Peyer's patch (tissue), 4 donors: ENCODE measurements around the gene OSBPL6. TPM values are rescaled to one million over a fixed set of nuclear protein-coding genes. Genes with fewer than 3 reads are reported as not detected.

Source experiments
- DNase-seq, 3 donors: peaks; one replicate each; pipeline ENCODE4 v3.0.0-alpha.2; 2017 to 2019
- H3K27ac ChIP-seq, 4 donors: fragments of 200-600 bp; sonication (generic); one replicate each; pipeline ENCODE4 v1.5.1; 2016 to 2019
- H3K27me3 ChIP-seq, 2 donors: fragments of 200-600 bp; sonication (generic); one replicate each; pipeline ENCODE4 v1.5.1; 2019
- H3K36me3 ChIP-seq, 3 donors: fragments of 200-600 bp; sonication (generic); one replicate each; pipeline ENCODE4 v1.5.1; 2016 to 2019
- H3K4me1 ChIP-seq, 4 donors: fragments of 200-600 bp; sonication (generic); one replicate each; pipeline ENCODE4 v1.5.1; 2016 to 2019
- H3K4me3 ChIP-seq, 4 donors: fragments of 200-600 bp; sonication (generic); 1 replicate in 3 of 4; 2 replicates in 1 of 4; pipeline ENCODE4 v1.5.1; 2016 to 2019; ENCODE audit warnings: mild to moderate bottlenecking in 1 of 4
- H3K9me3 ChIP-seq, 4 donors: fragments of 200-600 bp; sonication (generic); one replicate each; pipeline ENCODE4 v1.5.1; 2016 to 2019; ENCODE audit warnings: mild to moderate bottlenecking in 1 of 4
- CTCF ChIP-seq, 6 experiments: fragments of 450-650 bp in 4 of 6; fragments of 200-600 bp in 2 of 6; sonication (generic) in 1 of 6; IDR thresholded peaks; one replicate each; pipeline ENCODE4 v1.5.1; 2017 to 2019; ENCODE audit warnings: antibody characterized with exemption in 6 of 6, mild to moderate bottlenecking in 3 of 6, moderate library complexity in 1 of 6
- POLR2A ChIP-seq, 2 donors: fragments of 450-650 bp; IDR thresholded peaks; one replicate each; pipeline ENCODE4 v1.5.1; 2017; ENCODE audit warnings: antibody characterized with exemption in 2 of 2, mild to moderate bottlenecking in 2 of 2, moderate library complexity in 2 of 2
- total RNA-seq, 4 donors: library from RNA; depleted of rRNA; stranded (reverse); fragments of >200 nt; gene quantifications; one replicate each; pipeline ENCODE4 v1.1.0, GENCODE V29; 2016

The OSBPL6 gene
- total RNA-seq, 4 donors from 2014 or later = 3.4 to 14.9 (median 4.9) TPM

- Histone ChIP-seq H3K36me3 (peaks cover 0 to 10% (median 0%) of the 10 kb centered on the region in 3 donors), H3K4me1 (no peaks in the 10 kb centered on the region), H3K27ac (no peak overlapping the region), H3K9me3 (no peaks in the 10 kb centered on the region), H3K27me3 (no peaks in the 10 kb centered on the region), H3K4me3 (no peak overlapping the region)
- DNase-seq = no peak
- no peak for TF ChIP-seq POLR2A (IDR thresholded peaks at IDR 0.05)
- TF ChIP-seq CTCF (IDR thresholded peaks at IDR 0.05) = no peak
Measured at GRCh38 chr2:178395941-178396570, 201.7 kb downstream of the OSBPL6 start.

- no peak overlapping the region for H3K27ac ChIP-seq
- no peak for DNase-seq
- H3K4me1 ChIP-seq = no peaks in the 10 kb centered on the region
- H3K4me3 ChIP-seq = no peak overlapping the region
- H3K27me3 ChIP-seq = no peaks in the 10 kb centered on the region
- peak in 5 of 6 experiments; percentile 28 to 67 (median 65) for TF ChIP-seq CTCF (IDR thresholded peaks at IDR 0.05)
- no peak for TF ChIP-seq POLR2A (IDR thresholded peaks at IDR 0.05)
- H3K9me3 ChIP-seq = no peaks in the 10 kb centered on the region
- H3K36me3 ChIP-seq = peaks cover 0 to 6% (median 0%) of the 10 kb centered on the region in 3 donors
Measured at GRCh38 chr2:178397002-178397605, 202.8 kb downstream of the OSBPL6 start.

GRCh38 chr2:178401994-178402437, 207.7 kb downstream of the OSBPL6 start:
- Histone ChIP-seq H3K4me3 (no peak overlapping the region), H3K27me3 (no peaks in the 10 kb centered on the region), H3K4me1 (no peaks in the 10 kb centered on the region), H3K27ac (no peak overlapping the region), H3K36me3 (no peaks in the 10 kb centered on the region), H3K9me3 (no peaks in the 10 kb centered on the region)
- no peak for DNase-seq
- TF ChIP-seq CTCF (IDR thresholded peaks at IDR 0.05) = no peak
- no peak for TF ChIP-seq POLR2A (IDR thresholded peaks at IDR 0.05)

- no peaks in the 10 kb centered on the region for H3K36me3 ChIP-seq
Measured at GRCh38 chr2:178403671-178404306, 209.5 kb downstream of the OSBPL6 start.

GRCh38 chr2:178404368-178404767, 210.1 kb downstream of the OSBPL6 start:
- Histone ChIP-seq H3K4me1 (no peaks in the 10 kb centered on the region), H3K27ac (no peak overlapping the region), H3K9me3 (no peaks in the 10 kb centered on the region), H3K27me3 (no peaks in the 10 kb centered on the region), H3K36me3 (no peaks in the 10 kb centered on the region), H3K4me3 (no peak overlapping the region)
- TF ChIP-seq CTCF (IDR thresholded peaks at IDR 0.05) = no peak
- TF ChIP-seq POLR2A (IDR thresholded peaks at IDR 0.05) = no peak
- no peak for DNase-seq

More at GRCh38 chr2:178403671-178404306, 209.5 kb downstream of the OSBPL6 start:
- no peak for TF ChIP-seq CTCF (IDR thresholded peaks at IDR 0.05)
- TF ChIP-seq POLR2A (IDR thresholded peaks at IDR 0.05) = no peak
- Histone ChIP-seq H3K27me3 (no peaks in the 10 kb centered on the region), H3K4me1 (no peaks in the 10 kb centered on the region), H3K9me3 (no peaks in the 10 kb centered on the region), H3K4me3 (no peak overlapping the region), H3K27ac (no peak overlapping the region)
- no peak for DNase-seq
